ENCODE results near the gene CNOT2.

Gene CNOT2

GRCh38 chr12:70247653-70248199 lies 4.5 kb downstream of the CNOT2 start:
- peak overlapping the region; percentile 23 for H3K4me3 ChIP-seq (ENCODE audit: low read depth, low read length)
- no peak for TF ChIP-seq CTCF (IDR thresholded peaks at IDR 0.05; ENCODE audit: low read depth, low read length)
- no peak for TF ChIP-seq MAX (IDR thresholded peaks at IDR 0.05; ENCODE audit: low read depth, low read length)
- TF ChIP-seq MYC (IDR thresholded peaks at IDR 0.05; ENCODE audit: low read depth, low read length), result no peak
- no peak for TF ChIP-seq POLR2A (IDR thresholded peaks at IDR 0.05; ENCODE audit: extremely low read depth, insufficient read length)
- peak; percentile 21 for DNase-seq (ENCODE audit: low read depth)

GRCh38 chr12:70248876-70249275 lies 5.6 kb downstream of the CNOT2 start:
- H3K4me3 ChIP-seq (ENCODE audit: low read depth, low read length), result no peak overlapping the region
- TF ChIP-seq CTCF (IDR thresholded peaks at IDR 0.05; ENCODE audit: low read depth, low read length), result no peak
- no peak for TF ChIP-seq MAX (IDR thresholded peaks at IDR 0.05; ENCODE audit: low read depth, low read length)
- no peak for TF ChIP-seq POLR2A (IDR thresholded peaks at IDR 0.05; ENCODE audit: extremely low read depth, insufficient read length)
- TF ChIP-seq MYC (IDR thresholded peaks at IDR 0.05; ENCODE audit: low read depth, low read length), result no peak
- DNase-seq (ENCODE audit: low read depth), result no peak

- H3K4me3 ChIP-seq (ENCODE audit: low read depth, low read length), result no peak overlapping the region
- no peak for DNase-seq (ENCODE audit: low read depth)
- TF ChIP-seq POLR2A (IDR thresholded peaks at IDR 0.05; ENCODE audit: extremely low read depth, insufficient read length) (no peak), CTCF (IDR thresholded peaks at IDR 0.05; ENCODE audit: low read depth, low read length) (no peak), MYC (IDR thresholded peaks at IDR 0.05; ENCODE audit: low read depth, low read length) (no peak), MAX (IDR thresholded peaks at IDR 0.05; ENCODE audit: low read depth, low read length) (no peak)
Observed at GRCh38 chr12:70249903-70250302, 6.7 kb downstream of the CNOT2 start.

- H3K4me3 ChIP-seq (ENCODE audit: low read depth, low read length), result no peak overlapping the region
- no peak for TF ChIP-seq CTCF (IDR thresholded peaks at IDR 0.05; ENCODE audit: low read depth, low read length)
- no peak for TF ChIP-seq POLR2A (IDR thresholded peaks at IDR 0.05; ENCODE audit: extremely low read depth, insufficient read length)
- TF ChIP-seq MAX (IDR thresholded peaks at IDR 0.05; ENCODE audit: low read depth, low read length), result no peak
- no peak for TF ChIP-seq MYC (IDR thresholded peaks at IDR 0.05; ENCODE audit: low read depth, low read length)
- DNase-seq (ENCODE audit: low read depth), result no peak
Observed at GRCh38 chr12:70251226-70251625, 8.0 kb downstream of the CNOT2 start.

- H3K4me3 ChIP-seq (ENCODE audit: low read depth, low read length), result no peak overlapping the region
- TF ChIP-seq MAX (IDR thresholded peaks at IDR 0.05; ENCODE audit: low read depth, low read length) (no peak), CTCF (IDR thresholded peaks at IDR 0.05; ENCODE audit: low read depth, low read length) (no peak), POLR2A (IDR thresholded peaks at IDR 0.05; ENCODE audit: extremely low read depth, insufficient read length) (no peak), MYC (IDR thresholded peaks at IDR 0.05; ENCODE audit: low read depth, low read length) (no peak)
- no peak for DNase-seq (ENCODE audit: low read depth)
Observed at GRCh38 chr12:70251661-70252060, 8.4 kb downstream of the CNOT2 start.
